Neural progenitor cell (in vitro differentiated cells): ENCODE measurements around the gene SHC3.

Source experiments
- CTCF ChIP-seq: fragments of 200-600 bp; sonication (generic); IDR thresholded peaks from 2 replicates; pipeline ENCODE4 v1.5.1; 2017; ENCODE audit warnings: antibody characterized with exemption, mild to moderate bottlenecking
- EZH2 ChIP-seq: fragments of 200-600 bp; sonication (generic); IDR thresholded peaks from 2 replicates; pipeline ENCODE4 v1.6.1; 2017; ENCODE audit warnings: antibody characterized with exemption, mild to moderate bottlenecking, moderate library complexity

DNA sequence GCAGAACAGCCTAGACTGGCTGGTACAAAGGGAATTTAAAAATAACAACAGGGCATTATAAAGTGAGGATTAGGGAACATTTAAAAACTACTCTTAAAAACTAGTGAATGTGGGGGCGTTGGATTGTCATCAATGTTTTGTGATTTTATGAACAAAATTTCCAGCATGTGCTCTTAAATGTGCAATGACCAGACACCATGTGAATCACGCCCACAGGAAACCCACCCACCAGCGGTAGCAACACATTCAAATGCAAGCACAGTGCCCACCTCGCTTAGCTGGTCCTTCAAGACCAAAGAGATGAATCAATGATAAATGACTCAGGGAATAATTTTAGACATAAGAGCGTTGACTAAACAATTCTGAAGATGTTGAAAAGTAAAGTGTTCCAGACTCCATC, 146.4 kb downstream of the SHC3 start:
- TF ChIP-seq CTCF: no peak
- TF ChIP-seq EZH2: no peak
